ENCODE measurements around the gene VPS37D. TPM values are rescaled to one million over a fixed set of nuclear protein-coding genes. Genes with fewer than 3 reads are reported as not detected.

The VPS37D gene
- total and polyA plus RNA-seq, 2 of the 4 experiments (the other 2 are of a cell fraction): 2.3 to 3.1 TPM

GRCh38 chr7:73679709-73680108 is 12.1 kb downstream of the VPS37D start:
- BruUV-seq (replicated peaks): no TSS peak
- ChIA-PET POLR2A (ENCODE audit: unreplicated experiment) (no interaction called here), CTCF (no interaction called here)
- H2BK15ac ChIP-seq (ENCODE audit: low read depth, low read length): no peak overlapping the region
- no CpG with 5 or more reads among the region's 2 CpGs for WGBS, 2 experiments (ENCODE audit: extremely low coverage in 2 of 2, insufficient read length in 1 of 2)
- no peak for DNase-seq
- no peak overlapping the region for H3K14ac ChIP-seq (replicated peaks; ENCODE audit: low read depth, low read length)
- in situ Hi-C loops (cut with MboI; ENCODE audit: low sequenced_read_pairs): loop anchor here (5.0 kb wide), 1 partner anchor 72 kb away; no protein-coding TSS in a partner anchor
- no peaks in the 10 kb centered on the region for H3K9me3 ChIP-seq (ENCODE audit: control insufficient read depth, insufficient read depth, low read length)
- no peak overlapping the region for H3K4ac ChIP-seq (ENCODE audit: low read depth, low read length)
- intact Hi-C loops (cut with micrococcal nuclease): loop anchor here (5.0 kb wide), 1 partner anchor 38 kb away; the partner anchor contains the start of gene STX1A
- no peak overlapping the region for H3K4me2 ChIP-seq (ENCODE audit: low read depth, low read length)
- no peak overlapping the region for H3K9ac ChIP-seq (ENCODE audit: low read depth, low read length)
- peaks cover 16% of the 10 kb centered on the region; the same call in 1 of the 2 replicates for H4K20me1 ChIP-seq (ENCODE audit: insufficient read depth, low read length)
- H3K18ac ChIP-seq (ENCODE audit: low read depth, low read length): no peak overlapping the region
- H3K56ac ChIP-seq (ENCODE audit: extremely low read depth, insufficient read depth, low read length): no peak overlapping the region
- H2AK5ac ChIP-seq (ENCODE audit: low read depth, low read length): no peak overlapping the region
- H2BK20ac ChIP-seq (ENCODE audit: low read depth, low read length): no peak overlapping the region
- peaks cover 7% of the 10 kb centered on the region; the same call in 1 of the 2 replicates for H3K9me1 ChIP-seq (ENCODE audit: insufficient read depth, low read length)
- ATAC-seq (ENCODE audit: low read depth): no peak
- TF ChIP-seq SMC3 (IDR thresholded peaks at IDR 0.05; ENCODE audit: low read depth, low read length) (no peak), RCOR1 (IDR thresholded peaks at IDR 0.05; ENCODE audit: insufficient replicate concordance, low read length) (no peak), CTCF (conservative IDR thresholded peaks at IDR 0.05; ENCODE audit: low read depth, low read length) (no peak), CEBPB (IDR thresholded peaks at IDR 0.05; ENCODE audit: low read depth, low read length) (no peak), RAD21 (IDR thresholded peaks at IDR 0.05; ENCODE audit: low read length) (no peak)
- no peak overlapping the region for H3K4me3 ChIP-seq (ENCODE audit: insufficient read depth, low read depth, low read length)
- H4K91ac ChIP-seq (ENCODE audit: insufficient read depth, low read depth, low read length): no peak overlapping the region
- H3K23ac ChIP-seq (ENCODE audit: low read depth, low read length): no peak overlapping the region
- H4K5ac ChIP-seq (ENCODE audit: low read depth, low read length): no peak overlapping the region
- peaks cover 13% of the 10 kb centered on the region for H3K4me1 ChIP-seq (ENCODE audit: control insufficient read depth, insufficient read depth, low read length)
- no peaks in the 10 kb centered on the region for H3K27me3 ChIP-seq (ENCODE audit: control insufficient read depth, insufficient read depth, low read length)
- H2AK9ac ChIP-seq (replicated peaks; ENCODE audit: low read depth, low read length, poor library complexity): no peak overlapping the region
- dilution Hi-C loops (cut with HindIII; ENCODE audit: low sequenced_read_pairs, unreplicated experiment): no loop called here
- no peak overlapping the region for H2AFZ ChIP-seq (replicated peaks; ENCODE audit: low read length, poor library complexity)
- no peak overlapping the region for H3K27ac ChIP-seq (ENCODE audit: insufficient read depth, low read length)
- H2BK5ac ChIP-seq (ENCODE audit: low read depth, low read length, poor library complexity, severe bottlenecking): no peak overlapping the region
- H3K36me3 ChIP-seq (ENCODE audit: control insufficient read depth, insufficient read depth, low read length): peaks cover 9% of the 10 kb centered on the region
- no peak overlapping the region for H4K8ac ChIP-seq (ENCODE audit: low read depth in 2 of 2, low read length in 2 of 2)
- no peak overlapping the region for H2BK120ac ChIP-seq (ENCODE audit: low read depth, low read length)
- peaks cover 44 to 64% of the 10 kb centered on the region in 2 experiments for H3K79me1 ChIP-seq (ENCODE audit: low read depth in 1 of 2, low read length in 2 of 2)

Data from IMR-90 (cell line).